Breast epithelium (tissue), 4 donors: ENCODE measurements around the gene ABCA6. TPM values are rescaled to one million over a fixed set of nuclear protein-coding genes. Genes with fewer than 3 reads are reported as not detected.

Experiments used
- DNase-seq, 2 donors: peaks; one replicate each; pipeline ENCODE4 v3.0.0-alpha.2; 2019; ENCODE audit warnings: low spot score in 2 of 2
- H3K27ac ChIP-seq, 2 donors: fragments of 200-600 bp; sonication (generic) in 1 of 2; one replicate each; pipeline ENCODE4 v1.5.1; 2016 to 2019; ENCODE audit warnings: mild to moderate bottlenecking in 1 of 2
- H3K27me3 ChIP-seq, 2 donors: fragments of 200-600 bp; sonication (generic) in 1 of 2; one replicate each; pipeline versions ENCODE4 v1.5.1 to v1.6.0; 2017 to 2019; ENCODE audit warnings: control low read depth in 1 of 2, mild to moderate bottlenecking in 1 of 2
- H3K36me3 ChIP-seq: fragments of 200-600 bp; one replicate; pipeline ENCODE4 v1.5.1; 2019
- H3K4me1 ChIP-seq, 2 donors: fragments of 200-600 bp; sonication (generic); one replicate each; pipeline ENCODE4 v1.5.1; 2016 to 2019; ENCODE audit warnings: control low read depth in 1 of 2
- H3K4me3 ChIP-seq, 3 donors: fragments of 200-600 bp; sonication (generic); 1 replicate in 2 of 3; 2 replicates in 1 of 3; pipeline ENCODE4 v1.5.1; 2016 to 2019; ENCODE audit warnings: mild to moderate bottlenecking in 3 of 3, moderate library complexity in 2 of 3
- H3K9me3 ChIP-seq, 2 donors: fragments of 200-600 bp; sonication (generic) in 1 of 2; one replicate each; pipeline ENCODE4 v1.5.1; 2016 to 2019; ENCODE audit warnings: control low read depth in 1 of 2
- POLR2A ChIP-seq: fragments of 450-650 bp; IDR thresholded peaks from one replicate; pipeline ENCODE4 v1.6.1; 2016; ENCODE audit warnings: antibody characterized with exemption, mild to moderate bottlenecking, moderate library complexity
- POLR2AphosphoS5 ChIP-seq, 3 donors: sonication (generic); formaldehyde crosslinking; IDR thresholded peaks; one replicate each; pipeline ENCODE4 v1.6.1; 2017; ENCODE audit warnings: antibody characterized with exemption in 3 of 3
- intact Hi-C: fragments of 100-400 bp; cut with DNase I; formaldehyde crosslinking; loops from one replicate; pipeline ENCODE4 v1.15.1; 2023; ENCODE audit warnings: low total_unique reads
- total RNA-seq, 3 donors: library from RNA; depleted of rRNA; stranded (reverse); fragments of >200 nt; gene quantifications; one replicate each; pipeline ENCODE4 v1.1.0, GENCODE V29; 2016
- TF ChIP-seq, protein P1 (sequence below), 3 donors: fragments of 450-650 bp; IDR thresholded peaks; one replicate each; pipeline ENCODE4 v1.5.1; 2016 to 2017; ENCODE audit warnings: antibody characterized with exemption in 3 of 3, mild to moderate bottlenecking in 3 of 3, moderate library complexity in 3 of 3

Gene ABCA6
- total RNA-seq, 3 donors from 2014 or later = 61.2 to 198 (median 122) TPM

DNA sequence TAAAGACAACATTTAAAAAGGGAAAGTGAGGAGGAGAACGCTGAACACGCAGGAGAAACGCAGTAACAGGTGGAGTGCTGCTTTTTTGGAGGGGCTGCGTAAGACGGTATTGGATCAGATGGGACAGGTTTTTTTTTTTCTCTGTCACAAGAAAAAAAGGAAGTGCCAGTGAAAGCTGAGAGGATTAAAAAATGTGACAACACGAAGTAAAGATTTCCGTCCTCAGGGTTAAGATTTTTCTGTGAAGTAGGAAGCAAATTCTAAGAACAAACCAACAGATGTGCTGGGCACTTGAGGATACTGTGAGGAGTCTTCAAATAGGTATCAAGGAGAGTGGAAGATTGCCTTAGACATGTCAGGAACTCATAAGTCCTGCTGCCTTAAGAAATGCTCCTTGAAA lies 75.2 kb downstream of the ABCA6 start:
- peaks cover 0 to 3% of the 10 kb centered on the region in 2 donors for H3K9me3 ChIP-seq
- TF ChIP-seq, protein P1, sequence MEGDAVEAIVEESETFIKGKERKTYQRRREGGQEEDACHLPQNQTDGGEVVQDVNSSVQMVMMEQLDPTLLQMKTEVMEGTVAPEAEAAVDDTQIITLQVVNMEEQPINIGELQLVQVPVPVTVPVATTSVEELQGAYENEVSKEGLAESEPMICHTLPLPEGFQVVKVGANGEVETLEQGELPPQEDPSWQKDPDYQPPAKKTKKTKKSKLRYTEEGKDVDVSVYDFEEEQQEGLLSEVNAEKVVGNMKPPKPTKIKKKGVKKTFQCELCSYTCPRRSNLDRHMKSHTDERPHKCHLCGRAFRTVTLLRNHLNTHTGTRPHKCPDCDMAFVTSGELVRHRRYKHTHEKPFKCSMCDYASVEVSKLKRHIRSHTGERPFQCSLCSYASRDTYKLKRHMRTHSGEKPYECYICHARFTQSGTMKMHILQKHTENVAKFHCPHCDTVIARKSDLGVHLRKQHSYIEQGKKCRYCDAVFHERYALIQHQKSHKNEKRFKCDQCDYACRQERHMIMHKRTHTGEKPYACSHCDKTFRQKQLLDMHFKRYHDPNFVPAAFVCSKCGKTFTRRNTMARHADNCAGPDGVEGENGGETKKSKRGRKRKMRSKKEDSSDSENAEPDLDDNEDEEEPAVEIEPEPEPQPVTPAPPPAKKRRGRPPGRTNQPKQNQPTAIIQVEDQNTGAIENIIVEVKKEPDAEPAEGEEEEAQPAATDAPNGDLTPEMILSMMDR (IDR thresholded peaks at IDR 0.05) = no peak
- TF ChIP-seq POLR2AphosphoS5 (IDR thresholded peaks at IDR 0.05) (no peak), POLR2A (no peak)
- intact Hi-C loops = no loop called here
- H3K4me1 ChIP-seq = no peaks in the 10 kb centered on the region
- H3K36me3 ChIP-seq = no peaks in the 10 kb centered on the region
- H3K4me3 ChIP-seq = no peak overlapping the region
- H3K27me3 ChIP-seq = no peaks in the 10 kb centered on the region
- DNase-seq = no peak
- no peak overlapping the region for H3K27ac ChIP-seq

- Histone ChIP-seq H3K27ac (no peak overlapping the region), H3K9me3 (no peaks in the 10 kb centered on the region), H3K4me1 (no peaks in the 10 kb centered on the region), H3K4me3 (no peak overlapping the region), H3K27me3 (no peaks in the 10 kb centered on the region), H3K36me3 (no peaks in the 10 kb centered on the region)
- TF ChIP-seq, protein P1 (IDR thresholded peaks at IDR 0.05) = no peak
- no peak for TF ChIP-seq POLR2AphosphoS5 (IDR thresholded peaks at IDR 0.05)
- no peak for TF ChIP-seq POLR2A
- DNase-seq = no peak
- intact Hi-C loops = no loop called here
Observed at GRCh38 chr17:69065113-69065512, 76.6 kb downstream of the ABCA6 start.

- no peak for TF ChIP-seq POLR2AphosphoS5 (IDR thresholded peaks at IDR 0.05)
- TF ChIP-seq, protein P1 (IDR thresholded peaks at IDR 0.05) = no peak
- TF ChIP-seq POLR2A = no peak
- Histone ChIP-seq H3K36me3 (no peaks in the 10 kb centered on the region), H3K9me3 (no peaks in the 10 kb centered on the region), H3K4me1 (no peaks in the 10 kb centered on the region), H3K4me3 (no peak overlapping the region), H3K27ac (peak overlapping the region in 1 of 2 donors; percentile 45), H3K27me3 (no peaks in the 10 kb centered on the region)
- DNase-seq = no peak
- intact Hi-C loops = no loop called here
Observed at GRCh38 chr17:69064476-69064875, 77.2 kb downstream of the ABCA6 start.

DNA sequence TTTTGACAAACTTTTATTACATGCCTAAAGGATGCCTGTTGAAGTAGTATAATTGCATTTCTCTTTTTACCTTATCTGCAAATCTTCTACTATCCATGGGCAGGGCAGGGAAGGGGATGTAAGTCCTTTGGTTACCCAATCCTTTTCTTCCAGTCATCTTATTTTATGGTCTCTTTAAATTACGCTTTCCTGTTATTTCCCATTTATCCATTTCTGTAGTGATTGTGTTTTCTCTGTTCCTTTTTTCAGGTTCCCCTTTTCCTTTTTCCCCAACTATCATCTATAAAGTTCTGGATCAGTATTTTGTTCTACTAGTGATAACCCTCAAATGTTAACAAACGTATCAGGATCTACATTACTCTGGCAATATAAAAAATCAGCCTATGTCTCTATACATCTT lies 77.7 kb downstream of the ABCA6 start:
- Histone ChIP-seq H3K36me3 (no peaks in the 10 kb centered on the region), H3K9me3 (no peaks in the 10 kb centered on the region), H3K4me3 (no peak overlapping the region), H3K4me1 (no peaks in the 10 kb centered on the region), H3K27ac (peak overlapping the region; percentile 25 to 45), H3K27me3 (no peaks in the 10 kb centered on the region)
- TF ChIP-seq POLR2A = no peak
- no peak for DNase-seq
- intact Hi-C loops = no loop called here

DNA sequence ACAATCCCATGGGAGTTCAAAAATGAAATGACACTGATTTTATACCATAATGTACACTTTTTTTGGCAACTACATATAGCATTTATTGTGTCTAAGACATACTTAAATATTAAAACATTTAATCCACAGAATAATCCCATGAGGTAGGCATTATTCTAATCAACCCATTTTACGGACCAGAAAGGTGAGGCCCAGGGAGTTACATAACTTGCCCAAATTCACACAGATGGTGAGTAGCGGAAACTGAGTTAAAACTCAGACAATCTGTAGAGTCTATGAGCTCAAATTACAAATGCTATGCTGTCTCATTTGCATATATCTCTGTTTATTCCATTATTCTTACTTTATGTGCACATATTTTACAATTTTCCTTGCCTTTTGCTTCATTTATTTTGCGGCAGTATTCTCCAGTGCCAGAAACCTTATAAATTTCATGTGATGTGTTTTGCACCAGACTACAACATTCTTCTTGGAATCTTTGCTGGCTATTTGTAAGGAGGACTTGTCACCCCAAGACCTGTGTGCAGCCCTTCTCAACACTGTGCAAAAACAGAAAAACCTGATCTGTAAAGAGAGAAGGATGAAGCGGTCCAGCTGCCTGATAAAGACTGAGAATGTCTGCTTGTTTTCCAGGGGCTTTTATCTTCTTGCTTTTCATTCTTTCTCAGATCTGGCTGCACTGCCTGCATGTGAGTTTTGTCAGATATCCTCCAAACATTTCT lies 78.7 kb downstream of the ABCA6 start:
- H3K4me1 ChIP-seq = no peaks in the 10 kb centered on the region
- intact Hi-C loops = no loop called here
- H3K27ac ChIP-seq = peak overlapping the region; percentile 25 to 58
- H3K4me3 ChIP-seq = no peak overlapping the region
- no peaks in the 10 kb centered on the region for H3K36me3 ChIP-seq
- no peaks in the 10 kb centered on the region for H3K9me3 ChIP-seq
- TF ChIP-seq POLR2AphosphoS5 (IDR thresholded peaks at IDR 0.05) (no peak), POLR2A (no peak)
- TF ChIP-seq, protein P1 (IDR thresholded peaks at IDR 0.05) = no peak
- no peaks in the 10 kb centered on the region for H3K27me3 ChIP-seq
- DNase-seq = no peak
